SK-N-SH (cell line): Measurements from ENCODE around the gene KLF13.

ENCODE experiments used
- CTCF ChIP-seq: fragments of 200-600 bp; sonication (generic); IDR thresholded peaks from 2 replicates; pipeline ENCODE4 v1.6.1; 2017; ENCODE audit warnings: antibody characterized with exemption, mild to moderate bottlenecking, moderate library complexity
- EZH2phosphoT487 ChIP-seq: fragments of 200-600 bp; sonication (generic); IDR thresholded peaks from 2 replicates; pipeline ENCODE4 v1.6.1; 2017; ENCODE audit warnings: low read depth, mixed run types, mild to moderate bottlenecking, antibody characterized with exemption, moderate library complexity, borderline replicate concordance
- JUND ChIP-seq: IDR thresholded peaks from 2 replicates; pipeline ENCODE4 v1.4.0; 2012
- MXI1 ChIP-seq: IDR thresholded peaks from 2 replicates; pipeline ENCODE4 v1.6.1; 2012; ENCODE audit warnings: mild to moderate bottlenecking, low read depth, low read length, improper control_type of control experiment
- RAD21 ChIP-seq: IDR thresholded peaks from 2 replicates; pipeline ENCODE4 v1.6.1; 2012; ENCODE audit warnings: mild to moderate bottlenecking, low read length

DNA sequence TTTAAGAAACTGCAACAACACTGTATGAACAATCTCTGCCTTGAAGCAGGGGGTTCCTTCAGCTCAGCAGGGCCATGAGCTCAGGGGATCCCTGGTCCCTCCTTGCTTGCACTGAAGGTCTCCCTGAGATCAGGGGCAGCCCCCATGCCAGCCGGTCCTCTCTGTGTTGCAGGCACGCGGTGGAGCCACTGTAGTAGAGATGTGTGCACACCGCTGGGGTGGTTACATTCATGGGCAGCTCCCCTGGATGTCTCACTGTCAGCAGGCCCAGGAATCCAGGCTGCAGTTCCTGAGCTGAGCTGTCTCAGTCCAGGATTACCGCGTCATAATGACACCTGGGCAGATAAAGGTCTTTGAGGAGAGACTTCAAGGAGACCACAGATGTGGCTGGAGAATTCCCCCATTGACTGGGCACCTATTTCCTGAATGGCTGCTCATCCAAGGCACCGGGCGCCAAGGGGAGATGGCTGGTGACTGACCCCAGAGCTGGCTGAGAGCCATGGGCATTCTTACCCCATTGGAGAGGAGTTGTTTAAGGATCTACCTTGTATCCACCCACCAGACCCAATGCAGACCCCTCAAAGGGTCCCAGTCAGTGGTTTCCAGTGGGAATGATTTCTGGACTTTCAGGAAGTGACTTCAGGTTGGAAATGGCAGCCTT, 10.4 kb upstream of the KLF13 start:
- no peak for TF ChIP-seq CTCF
- TF ChIP-seq RAD21, result no peak
- no peak for TF ChIP-seq MXI1
- no peak for TF ChIP-seq EZH2phosphoT487
- no peak for TF ChIP-seq JUND
